PC-9 (cell line): Measurements from ENCODE around the gene ATP11A. TPM values are rescaled to one million over a fixed set of nuclear protein-coding genes. Genes with fewer than 3 reads are reported as not detected.

Experiments used
- BruUV-seq: library from RNA; stranded (reverse); fragments of 400-500 nt; replicated peaks from 2 replicates; lab custom pipeline; 2021; lab: Mats Ljungman, UMichigan
- CTCF ChIA-PET: fragments of 300-600 bp; sonication (Branson Sonifier 250); formaldehyde crosslinking; loops from one replicate; lab custom pipeline; 2022; ENCODE audit warnings: antibody characterized with exemption; lab: Charles Lee
- POLR2A ChIA-PET: fragments of 300-600 bp; sonication (Branson Sonifier 250); formaldehyde crosslinking; loops from one replicate; lab custom pipeline; 2022; ENCODE audit warnings: antibody characterized with exemption; ENCODE audit not compliant: unreplicated experiment; lab: Charles Lee
- DNase-seq, 2 experiments: peaks; one replicate each; pipeline versions ENCODE4 v3.0.0 to v3.0.0-alpha.2; 2015 to 2022; ENCODE audit warnings: mixed read lengths in 1 of 2
- H2AFZ ChIP-seq: fragments of 200-600 bp; sonication (generic); 2 replicates; pipeline ENCODE4 v1.8.1; 2017; ENCODE audit warnings: antibody characterized with exemption
- H3F3A ChIP-seq: fragments of 200-600 bp; sonication (generic); 2 replicates; pipeline ENCODE4 v1.8.1; 2017; ENCODE audit warnings: antibody characterized with exemption, mild to moderate bottlenecking, low read depth; ENCODE audit not compliant: insufficient read depth
- H3K27ac ChIP-seq: fragments of 200-600 bp; sonication (generic); 2 replicates; pipeline ENCODE4 v1.6.1; 2016; ENCODE audit warnings: mixed run types
- H3K27me3 ChIP-seq: fragments of 200-600 bp; sonication (generic); 2 replicates; pipeline ENCODE4 v1.6.1; 2016; ENCODE audit warnings: low read depth, mixed run types; ENCODE audit not compliant: insufficient read depth
- H3K36me3 ChIP-seq: fragments of 200-600 bp; sonication (generic); 2 replicates; pipeline ENCODE4 v1.6.1; 2016; ENCODE audit warnings: low read depth, mixed run types
- H3K4me1 ChIP-seq: fragments of 200-600 bp; sonication (generic); replicated peaks from 2 replicates; pipeline ENCODE4 v1.6.1; 2016; ENCODE audit warnings: mixed run types; ENCODE audit not compliant: insufficient read depth
- H3K4me2 ChIP-seq: fragments of 200-600 bp; sonication (generic); 2 replicates; pipeline ENCODE4 v1.6.1; 2017; ENCODE audit warnings: mixed run types
- H3K4me3 ChIP-seq: fragments of 200-600 bp; sonication (generic); 2 replicates; pipeline ENCODE4 v1.6.1; 2016; ENCODE audit warnings: mixed run types
- H3K79me2 ChIP-seq: fragments of 200-600 bp; sonication (generic); 2 replicates; pipeline ENCODE4 v1.6.1; 2017; ENCODE audit warnings: low read depth, mixed run types
- H3K9me2 ChIP-seq: fragments of 200-600 bp; sonication (generic); 2 replicates; pipeline ENCODE4 v1.8.1; 2017; ENCODE audit warnings: mild to moderate bottlenecking; ENCODE audit not compliant: insufficient read depth
- H3K9me3 ChIP-seq: fragments of 200-600 bp; sonication (generic); 2 replicates; pipeline ENCODE4 v1.8.1; 2016; ENCODE audit warnings: low read depth; ENCODE audit not compliant: insufficient read depth
- H4K20me1 ChIP-seq: fragments of 200-600 bp; sonication (generic); 2 replicates; pipeline ENCODE4 v1.8.1; 2017; ENCODE audit not compliant: insufficient read depth
- EZH2 ChIP-seq: fragments of 200-600 bp; sonication (generic); IDR thresholded peaks from 2 replicates; pipeline ENCODE4 v1.8.0; 2017; ENCODE audit warnings: antibody characterized with exemption, low read depth
- intact Hi-C: fragments of 100-400 bp; cut with micrococcal nuclease; formaldehyde crosslinking; loops from one replicate; pipeline ENCODE4 v1.10.0; 2022; ENCODE audit not compliant: unreplicated experiment
- total RNA-seq: library from RNA; stranded (reverse); gene quantifications from 2 replicates; pipeline ENCODE4 v1.2.3, GENCODE V29; 2021
- TF ChIP-seq, protein P1 (sequence below): fragments of 200-600 bp; sonication (generic); conservative IDR thresholded peaks from 2 replicates; pipeline ENCODE4 v1.6.1; 2017; ENCODE audit warnings: mixed run types, antibody characterized with exemption, mild to moderate bottlenecking, moderate library complexity

ATP11A gene
- total RNA-seq, 1 experiment from 2014 or later: 92.2 TPM

DNA sequence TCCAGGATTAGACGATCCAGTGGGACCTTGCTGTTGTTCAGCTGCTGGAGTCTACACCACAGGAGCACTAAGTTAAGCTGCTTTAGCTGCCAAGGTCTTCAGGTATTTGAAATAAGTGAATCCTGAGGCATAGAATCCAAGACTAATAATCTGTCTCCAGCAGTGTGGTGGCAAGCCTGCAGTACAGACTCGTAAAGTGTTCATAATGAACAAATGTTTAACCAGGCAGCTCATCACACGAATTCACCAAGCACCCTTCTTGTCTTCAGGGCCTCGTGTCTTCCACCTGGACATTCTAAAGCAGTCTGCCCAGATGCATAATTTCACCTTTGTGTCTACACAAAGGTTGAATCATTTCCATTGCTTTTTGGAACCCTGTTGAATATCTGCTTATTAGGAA, 5.3 kb downstream of the ATP11A start:
- H3K79me2 ChIP-seq: peaks cover 95% of the 10 kb centered on the region
- no TSS peak for BruUV-seq
- H3K4me3 ChIP-seq: no peak overlapping the region
- peaks cover 35% of the 10 kb centered on the region for H3K4me1 ChIP-seq
- no peak for DNase-seq
- H3K36me3 ChIP-seq: no peaks in the 10 kb centered on the region
- H2AFZ ChIP-seq: no peak overlapping the region
- no peak overlapping the region for H3K27ac ChIP-seq
- intact Hi-C loops: no loop called here
- peaks cover 16% of the 10 kb centered on the region for H4K20me1 ChIP-seq
- peaks cover 18% of the 10 kb centered on the region; the same call in 1 of the 2 replicates for H3F3A ChIP-seq
- H3K27me3 ChIP-seq: no peaks in the 10 kb centered on the region
- no peaks in the 10 kb centered on the region for H3K9me2 ChIP-seq
- H3K9me3 ChIP-seq: no peaks in the 10 kb centered on the region
- POLR2A ChIA-PET: no interaction called here
- CTCF ChIA-PET: no interaction called here
- TF ChIP-seq EZH2: no peak
- TF ChIP-seq, protein P1, sequence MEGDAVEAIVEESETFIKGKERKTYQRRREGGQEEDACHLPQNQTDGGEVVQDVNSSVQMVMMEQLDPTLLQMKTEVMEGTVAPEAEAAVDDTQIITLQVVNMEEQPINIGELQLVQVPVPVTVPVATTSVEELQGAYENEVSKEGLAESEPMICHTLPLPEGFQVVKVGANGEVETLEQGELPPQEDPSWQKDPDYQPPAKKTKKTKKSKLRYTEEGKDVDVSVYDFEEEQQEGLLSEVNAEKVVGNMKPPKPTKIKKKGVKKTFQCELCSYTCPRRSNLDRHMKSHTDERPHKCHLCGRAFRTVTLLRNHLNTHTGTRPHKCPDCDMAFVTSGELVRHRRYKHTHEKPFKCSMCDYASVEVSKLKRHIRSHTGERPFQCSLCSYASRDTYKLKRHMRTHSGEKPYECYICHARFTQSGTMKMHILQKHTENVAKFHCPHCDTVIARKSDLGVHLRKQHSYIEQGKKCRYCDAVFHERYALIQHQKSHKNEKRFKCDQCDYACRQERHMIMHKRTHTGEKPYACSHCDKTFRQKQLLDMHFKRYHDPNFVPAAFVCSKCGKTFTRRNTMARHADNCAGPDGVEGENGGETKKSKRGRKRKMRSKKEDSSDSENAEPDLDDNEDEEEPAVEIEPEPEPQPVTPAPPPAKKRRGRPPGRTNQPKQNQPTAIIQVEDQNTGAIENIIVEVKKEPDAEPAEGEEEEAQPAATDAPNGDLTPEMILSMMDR: no peak
- no peak overlapping the region for H3K4me2 ChIP-seq

DNA sequence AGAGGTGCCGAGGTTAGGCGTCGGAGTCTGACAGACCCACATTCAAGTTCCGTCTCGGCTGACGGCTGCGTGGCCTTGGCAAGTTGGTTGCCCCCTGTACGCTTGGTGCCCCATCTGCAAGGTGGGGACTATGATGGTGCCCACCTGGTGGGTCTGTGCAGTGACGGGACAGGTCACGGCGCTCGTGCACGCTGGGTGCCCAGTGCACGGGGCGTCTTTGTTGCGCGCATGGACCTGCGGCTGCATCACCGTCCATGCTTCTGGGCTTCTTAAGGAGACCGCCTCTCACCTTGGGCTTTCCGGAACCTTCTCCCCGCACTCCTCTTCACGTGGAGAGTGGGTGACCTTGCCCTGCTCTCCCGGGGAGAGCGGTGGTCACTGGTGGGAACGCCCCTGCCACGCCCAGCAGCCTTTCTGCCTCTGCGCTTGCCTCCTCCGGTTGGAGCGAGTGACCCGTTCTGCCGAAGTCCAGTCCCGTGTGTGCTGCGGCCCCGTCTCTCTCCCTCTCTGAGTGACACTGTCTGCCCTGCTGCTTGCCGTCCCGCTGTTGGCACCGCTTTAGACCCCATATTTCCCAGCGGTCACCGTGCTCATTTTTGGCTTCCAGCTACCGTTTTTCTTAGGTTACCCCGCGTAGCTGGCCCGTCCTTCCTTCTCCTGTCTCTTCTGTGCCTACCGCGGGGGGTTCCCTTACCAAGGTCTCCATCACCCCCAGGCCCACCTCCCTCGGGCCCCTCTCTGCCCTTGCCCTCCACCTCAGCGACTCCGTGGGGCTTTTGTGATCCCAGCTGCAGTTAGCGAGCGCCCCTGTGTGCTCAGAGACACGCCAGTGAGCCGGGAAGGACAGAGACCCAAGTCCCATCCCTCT, 6.4 kb downstream of the ATP11A start:
- Histone ChIP-seq H3K4me2 (no peak overlapping the region), H3K4me3 (no peak overlapping the region), H3K27ac (no peak overlapping the region), H3K9me2 (no peaks in the 10 kb centered on the region), H3K79me2 (peaks cover 98% of the 10 kb centered on the region), H3K36me3 (no peaks in the 10 kb centered on the region), H4K20me1 (peaks cover 22% of the 10 kb centered on the region), H3K4me1 (peaks cover 35% of the 10 kb centered on the region), H3F3A (peaks cover 18% of the 10 kb centered on the region; the same call in 1 of the 2 replicates), H2AFZ (no peak overlapping the region), H3K27me3 (no peaks in the 10 kb centered on the region), H3K9me3 (no peaks in the 10 kb centered on the region)
- ChIA-PET CTCF (no interaction called here), POLR2A (no interaction called here)
- TF ChIP-seq, protein P1: no peak
- TF ChIP-seq EZH2: no peak
- BruUV-seq: no TSS peak
- intact Hi-C loops: no loop called here
- DNase-seq: no peak

GRCh38 chr13:112696869-112697465, 7.1 kb downstream of the ATP11A start:
- Histone ChIP-seq H3K4me3 (no peak overlapping the region), H3K27ac (no peak overlapping the region), H4K20me1 (peaks cover 30% of the 10 kb centered on the region), H2AFZ (no peak overlapping the region), H3K4me1 (peaks cover 31% of the 10 kb centered on the region), H3K27me3 (no peaks in the 10 kb centered on the region), H3K79me2 (peaks cover 98% of the 10 kb centered on the region), H3K36me3 (no peaks in the 10 kb centered on the region), H3K9me2 (no peaks in the 10 kb centered on the region), H3K9me3 (no peaks in the 10 kb centered on the region), H3F3A (peaks cover 18% of the 10 kb centered on the region; the same call in 1 of the 2 replicates), H3K4me2 (no peak overlapping the region)
- CTCF ChIA-PET: no interaction called here
- DNase-seq: no peak
- intact Hi-C loops: no loop called here
- TF ChIP-seq EZH2: no peak
- TF ChIP-seq, protein P1: no peak
- POLR2A ChIA-PET: no interaction called here
- BruUV-seq: no TSS peak
